ENCODE data around the gene CES5A.
A peak's percentile ranks its signal among the peaks of the same experiment; 100 is the strongest.
"Not testable (repeated sequence)": the region's sequence is repeated elsewhere in the genome, so short reads cannot be mapped to it uniquely, and the experiment has no call there.

CES5A gene

DNA sequence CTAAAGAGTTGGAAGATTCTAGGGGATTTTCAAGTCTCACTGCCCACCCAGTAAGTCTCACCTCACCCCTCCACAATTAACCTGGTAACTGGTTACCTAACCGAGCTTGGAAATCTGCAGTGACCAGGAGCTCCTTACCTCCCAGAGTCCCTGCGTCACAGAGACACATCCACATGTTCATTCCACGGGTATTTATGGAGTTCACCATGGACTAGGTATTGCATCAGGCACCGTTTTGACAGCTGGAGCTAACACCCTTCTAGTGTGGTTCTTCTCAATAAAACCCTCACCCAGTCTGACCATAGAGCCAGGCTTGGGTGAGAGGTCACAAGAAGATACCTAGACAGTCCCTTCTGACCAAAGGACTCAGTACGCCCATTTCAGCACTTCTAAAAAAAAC lies 2.1 kb downstream of the CES5A start:
- DNase-seq = no peak

DNA sequence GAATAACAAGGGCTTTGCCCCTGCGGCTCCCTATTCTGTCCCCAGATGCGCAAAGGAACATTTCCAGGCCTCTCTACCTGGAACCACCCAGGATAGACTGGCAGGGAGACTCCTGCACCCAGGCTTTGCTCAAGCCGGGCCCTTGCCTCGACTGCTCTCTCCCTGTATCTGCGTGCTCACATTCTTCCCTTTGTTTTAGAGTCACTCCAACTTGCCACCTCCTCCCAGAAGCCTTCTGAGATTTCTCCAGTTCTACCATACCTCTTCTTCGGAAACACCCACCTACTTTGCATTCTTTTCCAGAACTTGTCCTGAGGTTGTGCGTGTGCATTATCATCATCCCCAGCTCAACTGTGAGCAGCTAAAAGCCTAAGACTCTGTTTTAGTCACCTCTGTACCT lies 3.0 kb downstream of the CES5A start:
- no peak for DNase-seq

DNA sequence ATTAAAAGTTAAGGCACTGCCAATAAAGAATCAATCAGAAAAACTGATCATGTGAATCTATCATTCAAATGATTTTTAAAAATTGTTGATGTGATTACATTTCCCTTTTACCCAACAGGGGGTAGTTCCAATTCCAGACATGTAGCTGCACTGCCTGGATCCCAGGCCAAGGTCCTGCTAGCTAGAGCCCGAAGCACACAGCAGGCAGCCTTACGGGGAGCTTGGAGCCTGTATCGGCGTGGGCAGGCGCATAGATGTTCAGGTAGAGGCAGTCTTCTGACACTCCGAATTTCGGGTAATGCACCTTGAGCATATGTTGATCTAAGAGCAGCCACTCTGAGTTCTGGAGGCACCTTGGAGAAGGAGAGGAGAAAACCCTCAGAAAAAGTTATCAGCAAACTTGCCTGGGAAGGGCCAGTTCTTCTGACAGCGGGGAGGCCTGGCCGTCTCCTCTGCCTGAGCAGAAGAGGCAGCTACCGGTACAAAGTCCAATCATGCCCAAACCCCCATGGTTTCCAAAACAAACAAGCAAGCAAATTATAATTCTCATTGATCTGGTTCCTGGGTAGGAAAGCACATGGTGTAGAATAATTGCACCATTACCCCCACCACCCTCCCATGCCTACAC lies 3.6 kb downstream of the CES5A start:
- no peak for DNase-seq

DNA sequence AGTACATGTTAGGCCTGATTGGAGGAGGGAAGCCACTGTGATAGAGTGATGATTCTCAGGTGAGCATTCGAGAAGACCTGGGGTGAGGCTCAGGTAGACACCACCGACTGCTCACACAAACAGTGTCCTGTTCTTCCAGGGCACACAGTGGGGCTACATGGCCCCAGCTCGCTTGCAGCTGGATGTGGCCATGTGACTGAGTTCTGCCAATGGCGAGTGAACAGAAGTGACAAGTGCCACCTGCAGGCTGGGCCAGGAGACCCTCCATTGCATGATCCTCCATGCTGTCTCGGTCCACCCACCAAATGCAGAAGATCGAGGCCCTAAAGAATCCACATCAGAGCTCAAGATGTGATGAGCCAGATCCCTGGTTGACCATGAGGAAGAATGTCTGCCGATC lies 6.2 kb downstream of the CES5A start:
- no peak for DNase-seq

DNA sequence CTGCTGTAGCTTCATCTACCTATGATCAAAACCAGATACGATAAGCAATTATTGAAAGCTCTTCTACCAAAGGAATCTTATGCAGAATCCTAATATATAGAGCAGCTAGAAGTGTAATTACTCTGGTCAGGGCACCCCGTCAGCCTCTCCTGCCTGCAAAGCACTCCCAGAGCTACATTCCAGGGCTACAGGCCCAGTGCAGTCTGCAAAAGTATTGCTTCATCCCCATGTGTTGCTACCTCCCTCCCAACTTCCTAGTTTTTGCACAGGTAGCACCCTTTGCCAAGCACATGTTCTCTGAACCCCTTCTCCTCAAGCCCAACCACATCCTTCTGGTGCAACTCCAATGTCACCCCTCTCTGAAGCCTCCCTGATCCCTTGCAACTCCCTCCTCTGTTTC lies 7.0 kb downstream of the CES5A start:
- DNase-seq = no peak

DNA sequence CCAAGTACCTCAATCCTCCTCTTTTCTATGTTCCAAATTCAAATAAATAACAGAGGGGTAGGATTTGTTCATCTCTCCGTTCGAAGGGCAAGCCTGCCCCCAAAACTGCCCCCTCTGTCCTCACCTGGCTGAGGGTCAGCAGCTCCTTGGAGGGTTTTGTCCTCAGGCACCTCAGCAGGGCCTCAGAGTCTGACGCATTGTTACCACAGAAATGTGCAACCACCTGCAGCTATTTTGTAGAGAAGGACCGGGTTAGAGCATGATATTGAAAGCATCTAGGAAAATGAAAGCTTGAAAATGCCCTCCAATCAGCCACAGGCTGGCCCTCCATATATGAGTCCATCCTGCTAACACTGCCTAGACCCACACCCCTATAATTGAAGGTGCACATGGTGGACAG lies 13.9 kb downstream of the CES5A start:
- DNase-seq = no peak

DNA sequence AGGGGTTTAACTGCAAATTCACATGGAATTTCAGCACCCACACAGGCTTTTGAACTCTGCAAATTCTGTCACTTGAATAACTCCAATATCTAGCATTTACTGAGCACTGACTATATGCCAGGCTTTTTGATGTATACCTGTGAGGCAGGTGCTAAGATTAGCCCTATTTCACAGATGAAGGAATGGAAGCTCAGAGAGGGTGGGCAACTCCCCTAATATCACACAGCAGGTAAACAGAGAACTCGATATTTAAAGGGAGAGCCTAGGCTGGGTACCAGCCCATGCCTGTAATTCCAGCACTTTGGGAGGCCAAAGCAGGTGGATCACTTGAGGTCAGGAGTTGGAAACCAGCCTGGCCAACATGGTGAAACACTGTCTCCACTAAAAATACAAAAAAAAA lies 17.5 kb downstream of the CES5A start:
- DNase-seq = not testable (repeated sequence)

DNA sequence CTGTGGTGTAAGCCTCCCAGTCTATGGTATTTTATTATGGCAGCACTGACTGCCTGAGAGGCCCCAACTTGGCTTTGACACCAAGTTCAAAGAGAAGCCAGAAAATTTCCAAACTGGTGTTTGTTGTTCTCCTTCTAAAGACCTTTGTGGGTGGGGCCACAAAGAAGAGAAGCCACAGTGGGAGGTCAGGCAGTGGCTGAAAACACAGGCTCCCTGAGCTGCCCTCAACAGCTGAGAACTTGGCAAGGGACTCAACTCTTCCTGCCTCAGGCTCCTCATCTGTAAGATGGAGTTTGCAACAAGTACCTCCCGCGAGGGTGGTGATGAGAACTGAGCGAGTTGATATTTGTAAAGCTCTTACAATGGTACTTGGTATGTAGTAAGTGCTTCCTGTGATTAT lies 18.2 kb downstream of the CES5A start:
- no peak for DNase-seq

DNA sequence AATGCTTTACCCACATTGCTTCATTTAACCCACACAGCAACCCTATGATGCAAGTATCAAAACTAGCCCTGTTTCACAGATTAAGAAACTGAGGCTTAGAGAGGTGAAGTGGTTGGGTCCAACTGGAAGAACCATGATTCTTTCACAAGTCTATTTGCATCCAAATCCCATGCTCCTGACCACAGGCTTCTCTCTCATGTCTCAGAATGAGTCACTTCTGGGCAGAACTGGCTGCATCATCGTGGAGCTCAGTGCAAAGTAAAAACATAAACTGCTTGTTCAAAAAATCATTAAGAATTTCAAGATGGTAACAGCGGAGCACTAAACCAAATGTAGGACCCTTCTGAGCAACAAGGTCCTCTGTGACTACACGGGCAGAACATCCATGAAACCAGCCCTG lies 22.1 kb downstream of the CES5A start:
- DNase-seq = no peak

DNA sequence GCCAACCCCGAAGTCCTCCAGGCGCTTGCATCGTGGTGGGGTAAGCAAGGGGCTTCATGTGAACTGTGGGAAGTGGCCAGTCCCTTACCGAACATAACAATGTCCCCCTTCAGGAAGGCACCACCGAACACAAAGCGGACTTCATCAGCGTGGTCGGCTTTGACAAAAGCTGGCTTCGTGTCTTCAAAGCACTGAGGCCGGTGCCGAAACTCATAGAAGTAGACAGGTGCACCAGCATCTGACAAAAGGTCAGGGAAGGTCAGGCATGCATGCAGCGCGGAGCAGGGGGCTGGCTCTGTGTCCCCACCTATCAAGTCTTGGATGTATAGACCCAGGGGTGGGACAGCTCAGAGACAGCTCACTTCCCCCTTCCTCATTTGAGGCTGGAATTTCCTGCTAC lies 25.6 kb downstream of the CES5A start:
- no peak for DNase-seq

DNA sequence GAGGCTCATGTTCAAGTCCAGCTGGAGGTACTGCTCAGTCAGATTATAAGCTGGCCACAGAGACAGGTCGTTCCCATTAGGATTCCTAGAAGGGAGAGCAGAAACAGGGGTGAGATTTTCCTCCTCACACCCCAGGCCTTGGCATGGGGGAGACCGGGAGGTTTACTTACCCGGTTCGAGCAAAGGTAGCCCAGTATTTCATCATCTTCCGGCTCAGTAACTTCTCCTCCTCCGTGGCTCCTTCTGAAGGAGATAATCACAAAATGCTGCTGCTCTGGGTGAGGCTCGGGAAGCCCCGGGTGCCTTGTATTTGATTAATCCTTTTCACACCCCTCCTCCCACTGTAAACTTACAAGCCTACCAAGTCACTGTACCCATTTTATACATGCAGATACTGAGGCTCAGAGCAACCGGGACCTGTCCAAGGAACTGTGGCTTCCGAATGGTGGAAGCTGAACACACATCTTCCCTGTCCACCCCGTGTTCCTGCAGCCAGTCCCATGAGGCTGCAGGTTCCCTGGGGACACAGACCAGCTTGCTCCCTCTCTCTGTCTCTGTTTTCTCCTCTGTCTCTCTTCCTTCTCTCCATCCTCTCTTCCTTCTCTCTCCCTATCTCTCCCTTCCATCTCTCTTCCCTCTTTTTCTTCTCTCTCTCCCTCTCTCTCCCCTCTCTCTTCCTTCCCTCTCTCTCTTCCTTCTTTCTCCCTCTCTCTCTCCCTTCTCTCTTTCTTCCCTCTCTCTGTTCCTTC lies 28.4 kb downstream of the CES5A start:
- DNase-seq = no peak

DNA sequence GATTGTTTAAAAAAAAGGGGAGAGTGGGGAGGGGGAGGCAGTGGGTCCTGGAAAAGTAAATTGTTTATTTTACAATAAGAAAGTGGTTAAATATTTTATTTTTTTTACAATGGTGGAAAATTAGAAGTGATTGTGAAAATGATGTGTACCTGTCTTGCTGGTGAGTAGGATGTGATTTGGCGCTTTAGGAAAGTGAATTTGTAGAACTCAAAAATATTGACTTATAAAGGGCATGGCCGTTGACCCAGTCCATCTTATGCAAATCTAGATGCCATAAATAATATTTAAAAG lies 32.1 kb downstream of the CES5A start:
- no peak for DNase-seq

DNA sequence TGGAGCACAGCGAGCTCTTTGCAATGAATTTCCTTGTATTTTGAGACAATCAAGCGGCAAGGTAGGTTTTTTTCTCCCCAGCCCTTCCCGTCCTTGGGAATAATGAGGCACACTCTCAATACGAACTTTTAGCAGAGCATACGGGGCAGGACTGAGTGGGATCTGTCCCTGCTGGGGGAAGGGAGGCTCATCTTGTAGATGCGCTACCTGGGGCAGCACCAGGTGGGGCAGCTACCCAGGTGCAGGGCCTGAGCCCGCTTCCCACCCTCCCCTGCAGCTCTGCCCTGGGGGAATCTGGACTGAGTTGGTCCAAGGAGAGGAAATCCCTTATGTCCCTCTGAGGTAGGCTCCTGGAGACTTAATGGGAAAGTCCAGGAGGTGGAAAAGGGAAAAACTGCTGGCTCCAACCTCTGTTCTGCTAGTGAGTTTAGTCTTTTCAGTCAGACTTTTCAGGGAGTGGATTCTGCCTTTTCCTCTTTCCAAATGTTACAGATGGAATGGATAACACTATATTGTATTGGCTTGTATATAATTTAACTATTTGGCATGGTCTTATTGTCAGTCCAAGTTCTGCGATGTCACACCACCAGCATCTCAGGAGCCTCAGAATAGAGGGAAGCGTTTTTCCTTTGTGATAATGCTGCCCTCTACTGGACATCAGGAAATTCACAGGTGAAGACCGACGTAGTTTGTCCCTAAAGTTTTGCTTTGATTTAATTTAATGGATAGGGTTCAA lies 32.6 kb downstream of the CES5A start:
- DNase-seq = peak; percentile 11

DNA sequence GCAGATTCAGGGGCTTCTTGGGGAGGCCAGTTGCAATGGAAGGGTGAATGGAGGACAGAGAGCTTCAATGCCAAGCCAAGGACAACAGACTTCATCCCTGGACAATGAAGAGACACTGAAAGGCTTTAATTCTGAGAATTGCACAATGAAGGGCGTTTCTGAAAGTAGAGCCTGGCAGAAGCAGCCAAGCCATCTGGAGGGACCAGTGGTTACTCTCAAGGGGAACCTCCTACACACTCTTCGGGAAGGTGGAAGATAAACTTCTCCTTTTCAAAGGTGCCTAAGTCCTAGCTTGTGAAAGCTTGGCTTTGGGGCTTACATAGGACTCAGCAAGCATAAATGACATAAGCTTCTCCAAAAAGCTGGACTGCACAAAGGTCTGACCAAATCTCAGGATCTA lies 36.1 kb downstream of the CES5A start:
- no peak for DNase-seq

DNA sequence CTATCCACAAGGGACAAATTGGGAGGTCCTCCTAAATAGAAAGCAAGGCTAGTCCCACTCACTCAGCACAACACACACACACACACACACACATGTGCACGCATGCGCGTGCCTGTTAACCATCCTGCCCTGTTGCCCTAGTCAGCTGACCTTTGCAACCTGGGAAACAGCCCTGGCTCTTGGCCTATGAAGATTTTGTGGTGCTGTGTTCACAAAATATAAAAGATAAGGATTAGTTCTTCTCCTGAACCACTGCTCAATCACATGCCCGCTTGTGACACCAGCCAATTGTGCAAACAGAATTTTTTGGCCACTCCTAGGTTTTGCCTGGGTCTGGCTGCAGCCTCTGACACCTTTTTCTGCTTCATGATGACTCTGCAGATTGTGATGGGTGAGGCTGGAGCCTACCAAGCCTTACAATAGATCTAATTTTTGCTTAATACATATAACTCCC lies 39.0 kb downstream of the CES5A start:
- DNase-seq = no peak

DNA sequence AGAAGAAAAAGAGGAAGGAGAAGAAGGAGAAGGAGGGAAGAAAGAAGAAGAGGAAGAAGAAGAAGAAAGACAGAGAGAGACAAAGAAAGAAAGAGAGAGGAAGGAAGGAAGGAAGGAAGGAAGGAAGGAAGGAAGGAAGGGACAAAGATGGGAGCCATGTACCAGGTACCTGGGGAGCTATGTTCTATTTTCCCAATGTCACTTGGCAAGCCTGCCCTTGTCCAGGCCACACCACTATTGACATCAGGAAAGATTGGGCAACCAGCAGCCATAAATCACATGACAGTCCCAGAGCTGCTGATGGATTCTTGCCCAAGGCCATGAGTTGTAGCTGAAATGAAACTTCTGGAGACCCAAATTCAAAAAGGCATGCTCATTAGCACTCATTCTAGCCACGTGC lies 39.6 kb downstream of the CES5A start:
- no peak for DNase-seq

DNA sequence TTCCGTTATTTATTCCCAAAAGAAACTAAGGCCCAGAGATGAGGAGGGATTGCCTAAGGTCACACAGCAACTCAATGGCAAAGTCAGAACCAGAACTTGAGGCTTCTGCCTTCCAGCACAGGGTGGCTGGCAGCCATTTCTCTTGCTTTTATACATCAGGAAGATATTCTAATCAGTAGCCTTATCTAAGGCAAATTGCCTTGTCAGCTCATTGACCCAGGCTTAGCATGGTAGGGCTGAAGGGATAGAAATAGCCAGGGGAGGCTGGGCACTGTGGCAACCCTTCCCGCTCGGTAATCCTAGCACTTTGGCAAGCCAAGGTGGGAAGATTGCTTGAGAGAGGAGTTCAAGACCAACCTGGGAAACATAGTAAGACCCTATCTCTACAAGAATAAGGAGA lies 40.0 kb downstream of the CES5A start:
- DNase-seq = not testable (repeated sequence)

DNA sequence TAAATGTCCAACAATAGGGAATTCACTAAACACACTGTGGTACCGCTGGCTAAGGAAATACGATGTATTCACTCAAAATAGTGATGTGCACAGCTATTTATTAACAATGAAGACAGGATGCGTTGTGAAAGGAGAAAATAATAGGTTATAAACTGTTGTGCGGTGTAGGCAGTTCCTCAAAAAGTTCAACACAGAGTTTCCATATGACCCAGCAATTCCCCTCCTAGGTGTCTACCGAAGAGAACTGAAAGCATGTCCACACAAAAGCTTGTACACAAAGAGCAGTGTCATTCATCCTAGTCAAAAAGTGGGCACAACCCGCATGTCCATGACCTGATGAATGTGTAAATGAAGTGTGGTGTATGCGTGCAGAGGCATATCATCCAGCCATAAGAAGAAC lies 41.1 kb downstream of the CES5A start:
- DNase-seq = no peak

DNA sequence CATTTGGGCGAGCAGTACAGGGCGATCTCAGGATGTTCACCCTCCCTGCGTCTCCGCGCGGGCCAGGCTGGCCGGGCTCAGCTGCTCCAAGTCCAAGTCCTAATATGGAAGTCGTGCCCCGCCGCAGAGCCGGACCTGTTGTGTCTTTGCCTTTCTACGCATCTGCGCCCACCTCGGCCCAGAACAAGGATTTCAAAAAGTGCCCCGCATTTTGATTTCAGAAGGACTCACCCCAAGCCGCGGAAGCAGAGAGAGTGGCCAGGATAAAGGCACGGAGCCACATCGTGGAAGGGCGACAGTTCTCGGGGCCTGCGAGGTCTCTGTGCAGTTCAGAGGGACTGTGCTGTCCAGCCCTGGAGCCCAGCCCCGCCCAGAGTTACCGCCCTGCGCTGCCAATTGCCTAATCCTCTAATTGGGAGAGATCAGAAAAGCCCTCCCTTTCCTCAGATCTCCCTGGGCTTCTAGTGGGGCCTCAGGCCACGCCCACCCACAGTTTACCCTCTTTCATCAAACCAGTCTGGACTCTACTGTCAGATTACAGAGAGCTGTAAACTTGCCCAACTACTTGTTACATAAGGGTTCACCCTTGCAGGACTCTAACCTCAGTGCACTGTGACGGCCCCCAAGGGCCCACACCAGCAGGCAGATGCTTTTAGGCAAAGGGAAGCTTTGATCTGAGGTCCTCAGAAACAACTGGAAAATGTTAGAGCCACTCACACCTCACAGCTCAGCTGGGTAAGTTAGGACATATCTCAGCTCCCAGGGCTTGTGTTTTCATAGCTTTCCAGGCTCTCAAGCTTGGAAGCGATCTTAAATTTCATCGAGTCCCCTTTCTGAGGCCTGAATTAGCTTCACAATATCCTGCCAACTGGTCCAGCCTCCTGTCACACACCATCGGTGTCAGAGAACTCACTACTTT lies 42.1 kb downstream of the CES5A start, which contains the start of gene CES1:
Gene CES1 (minus strand): TSS at position 324 of the 919 bp plus-strand sequence. CDS start 41 bp downstream, at position 283.
- DNase-seq = no peak

DNA sequence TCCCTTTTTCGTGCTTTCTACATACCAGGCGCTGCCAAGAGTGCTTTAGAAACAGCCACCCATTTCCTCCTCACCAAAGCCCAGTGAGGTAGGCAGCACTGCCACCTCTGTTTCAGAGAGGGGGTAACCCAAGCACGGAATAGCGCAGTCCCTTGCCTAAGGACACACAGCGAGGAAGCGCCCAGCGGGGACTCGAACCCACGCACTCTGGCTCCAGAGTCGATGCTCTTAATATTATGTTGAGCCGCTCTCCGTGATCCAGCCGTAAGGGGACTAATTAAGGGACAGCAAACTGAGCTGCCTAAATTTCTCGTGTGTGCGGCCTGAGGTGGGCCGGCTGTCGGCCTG lies 42.8 kb downstream of the CES5A start:
- DNase-seq = no peak

DNA sequence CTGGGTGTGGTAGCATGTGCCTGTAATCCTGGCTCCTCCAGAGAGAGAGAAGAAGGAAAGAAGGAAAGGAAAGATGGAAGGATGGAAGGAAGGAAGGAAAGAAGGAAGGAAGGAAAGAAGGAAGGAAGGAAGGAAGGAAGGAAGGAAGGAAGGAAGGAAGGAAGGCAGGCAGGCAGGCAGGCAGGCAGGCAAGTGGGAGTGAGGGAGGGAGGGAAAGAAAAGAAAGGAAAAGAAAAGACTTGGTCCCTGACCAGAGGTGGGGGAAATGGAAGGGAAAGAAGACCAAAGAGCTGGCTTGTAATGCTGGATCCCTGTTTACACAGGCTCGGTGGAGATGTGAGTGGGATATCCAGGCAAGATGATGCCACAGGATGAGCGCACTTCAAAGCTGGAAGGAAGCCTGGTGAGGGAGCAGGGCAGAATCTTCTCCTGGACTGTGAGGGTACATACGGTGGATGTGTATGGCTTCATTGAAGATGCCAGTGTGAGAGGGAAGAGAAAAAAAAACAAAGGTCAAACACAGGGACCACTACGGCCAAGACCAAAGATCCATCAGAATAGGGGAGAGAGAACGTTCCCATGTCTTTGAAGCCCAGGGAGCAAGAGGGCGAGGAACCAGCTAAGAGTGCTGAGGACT lies 44.4 kb downstream of the CES5A start:
- DNase-seq = no peak

DNA sequence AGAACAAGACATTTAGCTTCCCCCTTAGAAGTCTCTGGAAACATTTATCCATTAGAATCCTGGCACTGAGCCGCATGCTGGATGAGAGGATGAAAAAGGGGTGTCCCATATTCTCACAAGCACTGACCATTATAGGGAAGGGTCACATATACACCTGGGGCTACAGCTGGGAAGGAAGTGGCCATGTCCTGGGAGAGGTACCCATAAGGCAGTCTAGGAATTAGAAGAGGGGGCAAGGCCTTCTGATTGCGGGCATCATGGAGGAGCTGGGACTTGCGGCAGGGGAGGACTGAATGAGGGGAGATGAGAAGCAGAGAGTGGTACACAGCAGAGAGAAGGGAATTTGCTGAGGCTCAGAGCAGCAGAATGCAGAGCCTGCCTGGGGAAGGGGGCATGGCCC lies 45.9 kb downstream of the CES5A start:
- not testable (repeated sequence) for DNase-seq

DNA sequence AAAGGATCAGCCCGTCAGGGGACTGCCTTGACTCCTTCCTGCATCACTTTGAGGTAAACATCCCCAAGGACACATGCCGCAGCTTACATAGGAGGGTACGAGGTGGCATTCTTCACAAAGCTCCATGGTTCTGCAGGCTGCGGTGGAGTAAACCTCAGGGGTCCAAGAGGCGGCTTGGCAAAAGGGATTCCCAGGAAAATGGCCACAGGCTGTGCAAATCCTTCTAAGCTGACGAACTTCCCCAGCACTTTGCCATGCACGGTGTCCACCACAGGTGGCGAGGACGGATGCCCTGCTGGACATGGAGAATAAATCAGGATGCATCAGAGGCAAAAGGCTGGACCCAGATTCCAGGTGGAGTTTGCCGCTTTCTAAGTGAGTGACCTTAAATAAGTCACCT lies 46.5 kb downstream of the CES5A start:
- no peak for DNase-seq

Measured in DMS153 (cell line).